Stimulated activated CD8-positive, alpha-beta memory T cell treated with anti-CD3 and anti-CD28 coated beads, Interleukin-12 subunit alpha, Interleukin-12 subunit beta, amount 100 ng/mL, for 1 hour (primary cell): ENCODE measurements around the gene VRK1.
A peak's percentile ranks its signal among the peaks of the same experiment; 100 is the strongest.
"Not testable (repeated sequence)": the region's sequence is repeated elsewhere in the genome, so short reads cannot be mapped to it uniquely, and the experiment has no call there.

Experiments used
- DNase-seq: peaks from one replicate; pipeline ENCODE4 v3.0.0-alpha.2; 2020; ENCODE audit warnings: low read depth

Gene VRK1

GRCh38 chr14:96796851-96797581, at the start of gene VRK1:
Gene VRK1, plus strand, starts transcription at chr14:96797382. Its CDS starts 36,090 bp downstream, at chr14:96833472.
- peak; percentile 92 for DNase-seq

- no peak for DNase-seq
Measured at GRCh38 chr14:96747608-96748007, 49.6 kb upstream of the VRK1 start.

GRCh38 chr14:96748362-96748761, 48.8 kb upstream of the VRK1 start:
- DNase-seq = no peak

- no peak for DNase-seq
Measured at GRCh38 chr14:96751505-96751904, 45.7 kb upstream of the VRK1 start.

- DNase-seq = no peak
Measured at GRCh38 chr14:96752125-96752524, 45.1 kb upstream of the VRK1 start.

GRCh38 chr14:96752594-96752993, 44.6 kb upstream of the VRK1 start:
- no peak for DNase-seq

GRCh38 chr14:96754162-96754844, 42.9 kb upstream of the VRK1 start:
- DNase-seq = no peak

- no peak for DNase-seq
Measured at GRCh38 chr14:96754845-96755184, 42.4 kb upstream of the VRK1 start.

- no peak for DNase-seq
Measured at GRCh38 chr14:96756745-96757144, 40.4 kb upstream of the VRK1 start.

GRCh38 chr14:96757456-96757855, 39.7 kb upstream of the VRK1 start:
- no peak for DNase-seq

GRCh38 chr14:96761066-96761465, 36.1 kb upstream of the VRK1 start:
- DNase-seq = no peak

GRCh38 chr14:96762650-96763049, 34.5 kb upstream of the VRK1 start:
- no peak for DNase-seq

- DNase-seq = no peak
Measured at GRCh38 chr14:96764012-96764411, 33.2 kb upstream of the VRK1 start.

GRCh38 chr14:96765205-96765604, 32.0 kb upstream of the VRK1 start:
- DNase-seq = not testable (repeated sequence)

GRCh38 chr14:96772929-96773328, 24.3 kb upstream of the VRK1 start:
- DNase-seq = no peak

- DNase-seq = no peak
Measured at GRCh38 chr14:96776791-96777190, 20.4 kb upstream of the VRK1 start.

GRCh38 chr14:96780500-96780899, 16.7 kb upstream of the VRK1 start:
- DNase-seq = no peak

GRCh38 chr14:96781371-96781770, 15.8 kb upstream of the VRK1 start:
- DNase-seq = no peak

- DNase-seq = no peak
Measured at GRCh38 chr14:96782436-96782835, 14.7 kb upstream of the VRK1 start.

GRCh38 chr14:96783043-96783914, 13.9 kb upstream of the VRK1 start:
- DNase-seq = no peak

- no peak for DNase-seq
Measured at GRCh38 chr14:96783915-96784224, 13.3 kb upstream of the VRK1 start.

GRCh38 chr14:96790186-96790585, 7.0 kb upstream of the VRK1 start:
- DNase-seq = no peak

- DNase-seq = no peak
Measured at GRCh38 chr14:96790706-96791105, 6.5 kb upstream of the VRK1 start.
